HCT116 (cell line): ENCODE measurements around the gene SLC34A1. TPM values are rescaled to one million over a fixed set of nuclear protein-coding genes. Genes with fewer than 3 reads are reported as not detected.

ENCODE experiments used
- ATAC-seq: fragments of 200-7000 bp; cut with Tn5 transposase; 2 replicates; pipeline ENCODE4 v1.9.1; 2020; ENCODE audit warnings: mild to moderate bottlenecking, moderate library complexity
- BruUV-seq: library from RNA; stranded (reverse); fragments of 400-500 nt; replicated peaks from 2 replicates; lab custom pipeline; 2021; lab: Mats Ljungman, UMichigan
- CTCF ChIA-PET: fragments of 300-600 bp; sonication (Branson Sonifier 250); formaldehyde crosslinking; loops from one replicate; lab custom pipeline; 2021; ENCODE audit warnings: antibody characterized with exemption; lab: Charles Lee
- POLR2A ChIA-PET: fragments of 300-600, 350-600 bp; sonication (Branson Sonifier 250); formaldehyde crosslinking; loops from one replicate; lab custom pipeline; 2021; ENCODE audit warnings: antibody characterized with exemption; lab: Charles Lee
- RAD21 ChIA-PET, 2 experiments: fragments of 300-600 bp; sonication (Branson Sonifier 250); formaldehyde crosslinking; loops; one replicate each; lab custom pipeline; 2023; ENCODE audit warnings: low total read pairs in 2 of 2; ENCODE audit not compliant: uncharacterized antibody in 2 of 2, unreplicated experiment in 2 of 2, low non-redundant PET in 1 of 2; lab: Charles Lee
- DNase-seq: peaks from one replicate; pipeline ENCODE4 v3.0.0-alpha.2; 2010; ENCODE audit warnings: low read depth, low spot score
- H2AFZ ChIP-seq: fragments of 200-600 bp; shearing (Covaris generic), sonication (generic); 2 replicates; pipeline ENCODE4 v1.6.1; 2017; ENCODE audit warnings: low read depth, mixed run types, mixed read lengths, antibody characterized with exemption, low read length; ENCODE audit not compliant: poor library complexity, severe bottlenecking
- H3K27ac ChIP-seq: 2 replicates; pipeline ENCODE4 v1.5.1; 2012; ENCODE audit warnings: low read depth, low read length
- H3K27me3 ChIP-seq: fragments of 200-600 bp; sonication (generic); 2 replicates; pipeline ENCODE4 v1.6.1; 2016; ENCODE audit warnings: mixed run types, low read length, mixed read lengths; ENCODE audit not compliant: insufficient read depth
- H3K36me3 ChIP-seq, 2 experiments: fragments of 200-500 bp in 1 of 2; fragments of 200-600 bp in 1 of 2; sonication (Bioruptor generic) in 1 of 2; sonication (generic) in 1 of 2; 2 replicates each; pipeline versions ENCODE4 v1.5.1 to v1.6.1; 2014 to 2016; ENCODE audit warnings: low read length in 2 of 2, inconsistent platforms in 1 of 2, mixed read lengths in 1 of 2, mixed run types in 1 of 2; ENCODE audit not compliant: insufficient read depth in 2 of 2, control insufficient read depth in 1 of 2
- H3K4me1 ChIP-seq, 2 experiments: fragments of 200-600 bp in 1 of 2; sonication (generic) in 1 of 2; 2 replicates each; pipeline versions ENCODE4 v1.5.1 to v1.6.1; 2012 to 2017; ENCODE audit warnings: low read length in 2 of 2, inconsistent platforms in 1 of 2, mild to moderate bottlenecking in 1 of 2, mixed read lengths in 1 of 2, mixed run types in 1 of 2, moderate library complexity in 1 of 2; ENCODE audit not compliant: insufficient read depth in 2 of 2, control insufficient read depth in 1 of 2
- H3K4me2 ChIP-seq: fragments of 200-600 bp; sonication (generic); 2 replicates; pipeline ENCODE4 v1.6.1; 2017; ENCODE audit warnings: mixed run types, low read length, mixed read lengths
- H3K4me3 ChIP-seq, 2 experiments: fragments of 200-600 bp in 1 of 2; sonication (generic) in 1 of 2; replicated peaks in 1 of 2; 2 replicates each; pipeline ENCODE4 v1.5.1; 2011 to 2016; ENCODE audit warnings: low read length in 2 of 2, control low read depth in 1 of 2, low read depth in 1 of 2, mild to moderate bottlenecking in 1 of 2, mixed read lengths in 1 of 2, mixed run types in 1 of 2
- H3K79me2 ChIP-seq: fragments of 200-600 bp; sonication (generic); 2 replicates; pipeline ENCODE4 v1.6.1; 2017; ENCODE audit warnings: mild to moderate bottlenecking, mixed run types, low read length, moderate library complexity, mixed read lengths; ENCODE audit not compliant: insufficient read depth
- H3K9ac ChIP-seq: fragments of 200-600 bp; sonication (generic); 2 replicates; pipeline ENCODE4 v1.6.1; 2016; ENCODE audit warnings: low read length, mixed read lengths
- H3K9me2 ChIP-seq: fragments of 200-600 bp; sonication (generic), shearing (Covaris generic); 2 replicates; pipeline ENCODE4 v1.6.1; 2017; ENCODE audit warnings: mixed run types, mild to moderate bottlenecking, moderate library complexity; ENCODE audit not compliant: insufficient read depth
- H3K9me3 ChIP-seq, 2 experiments: fragments of 200-500 bp in 1 of 2; fragments of 200-600 bp in 1 of 2; sonication (Bioruptor generic) in 1 of 2; sonication (generic) in 1 of 2; 2 replicates each; pipeline ENCODE4 v1.6.1; 2014 to 2017; ENCODE audit warnings: low read length in 2 of 2, mixed read lengths in 2 of 2, inconsistent platforms in 1 of 2, low read depth in 1 of 2, mild to moderate bottlenecking in 1 of 2, mixed run types in 1 of 2, moderate library complexity in 1 of 2; ENCODE audit not compliant: control insufficient read depth in 1 of 2, insufficient read depth in 1 of 2
- H4K20me1 ChIP-seq: fragments of 200-600 bp; sonication (generic), shearing (Covaris generic); 2 replicates; pipeline ENCODE4 v1.6.1; 2017; ENCODE audit warnings: mixed run types, mild to moderate bottlenecking, moderate library complexity; ENCODE audit not compliant: insufficient read depth
- CTCF ChIP-seq, 3 experiments: fragments of 200-600 bp in 1 of 3; sonication (generic) in 1 of 3; IDR thresholded peaks in 2 of 3; conservative IDR thresholded peaks in 1 of 3; 2 replicates each; pipeline ENCODE4 v1.5.1; 2012 to 2017; ENCODE audit warnings: low read depth in 2 of 3, low read length in 2 of 3, antibody characterized with exemption in 1 of 3, borderline replicate concordance in 1 of 3, control low read depth in 1 of 3, mild to moderate bottlenecking in 1 of 3, mixed read lengths in 1 of 3, mixed run types in 1 of 3, moderate library complexity in 1 of 3; ENCODE audit not compliant: insufficient read depth in 1 of 3
- RAD21 ChIP-seq: IDR thresholded peaks from 2 replicates; pipeline ENCODE4 v1.6.1; 2012; ENCODE audit warnings: low read depth, mild to moderate bottlenecking
- REST ChIP-seq: IDR thresholded peaks from 2 replicates; pipeline ENCODE4 v1.6.1; 2012; ENCODE audit warnings: low read depth
- intact Hi-C: fragments of 100-400 bp; cut with micrococcal nuclease; formaldehyde crosslinking; loops from 2 replicates; pipeline ENCODE4 v1.10.0; 2022
- total RNA-seq: library from RNA; stranded (reverse); gene quantifications from one replicate; pipeline ENCODE4 v1.2.1, GENCODE V29; 2021; ENCODE audit not compliant: unreplicated experiment

SLC34A1 gene
- total RNA-seq, 1 experiment from 2014 or later, result not detected

- ChIA-PET CTCF (interaction anchor here (1.0 to 1.3 kb wide), 3 partner anchors 26 to 222 kb away, joined by 3 read pairs; no protein-coding TSS in a partner anchor), POLR2A (no interaction called here), RAD21 (no interaction called here)
- DNase-seq (peak; percentile 24), ATAC-seq (peak; percentile 98)
- Histone ChIP-seq H3K27me3 (no peaks in the 10 kb centered on the region), H3K9me3 (no peaks in the 10 kb centered on the region), H2AFZ (no peak overlapping the region), H3K79me2 (peaks cover 14% of the 10 kb centered on the region), H3K9me2 (no peaks in the 10 kb centered on the region), H3K4me2 (no peak overlapping the region), H4K20me1 (no peaks in the 10 kb centered on the region), H3K4me1 (no peaks in the 10 kb centered on the region), H3K9ac (no peak overlapping the region), H3K4me3 (no peak overlapping the region), H3K36me3 (peaks cover 30 to 35% of the 10 kb centered on the region in 2 experiments; a peak in 3 of 4 replicates), H3K27ac (no peak overlapping the region)
- BruUV-seq, result no TSS peak
- intact Hi-C loops, result loop anchor here (1.0 kb wide), 1 partner anchor 222 kb away; no protein-coding TSS in a partner anchor
- TF ChIP-seq RAD21 (peak; percentile 58), CTCF (IDR thresholded peaks at IDR 0.05 in 2 of 3, conservative IDR thresholded peaks at IDR 0.05 in 1 of 3; ENCODE audit: borderline replicate concordance in 1 of 3, insufficient read depth in 1 of 3, low read depth in 2 of 3, low read length in 2 of 3) (peak; percentile 59 to 96 (median 76)), REST (no peak)
Measured at GRCh38 chr5:177336112-177336511, 48.1 kb upstream of the SLC34A1 start.
